ENCODE results near the gene ACIN1.

The ACIN1 gene

DNA sequence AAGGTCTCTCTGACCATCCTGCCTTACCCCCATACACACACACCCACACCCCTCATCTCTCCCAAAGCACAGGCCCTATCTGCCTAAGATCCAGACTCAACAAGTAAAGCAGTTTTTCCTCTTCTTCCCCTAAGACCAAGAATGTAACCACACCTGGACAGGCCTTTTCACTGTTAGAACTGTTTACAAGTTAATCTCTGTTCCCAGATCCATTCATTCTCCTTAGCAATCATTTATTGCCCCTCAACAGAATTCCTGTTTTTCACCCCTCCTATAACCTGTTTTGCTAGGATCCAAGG lies 11.8 kb upstream of the ACIN1 start:
- TF ChIP-seq, protein P1, sequence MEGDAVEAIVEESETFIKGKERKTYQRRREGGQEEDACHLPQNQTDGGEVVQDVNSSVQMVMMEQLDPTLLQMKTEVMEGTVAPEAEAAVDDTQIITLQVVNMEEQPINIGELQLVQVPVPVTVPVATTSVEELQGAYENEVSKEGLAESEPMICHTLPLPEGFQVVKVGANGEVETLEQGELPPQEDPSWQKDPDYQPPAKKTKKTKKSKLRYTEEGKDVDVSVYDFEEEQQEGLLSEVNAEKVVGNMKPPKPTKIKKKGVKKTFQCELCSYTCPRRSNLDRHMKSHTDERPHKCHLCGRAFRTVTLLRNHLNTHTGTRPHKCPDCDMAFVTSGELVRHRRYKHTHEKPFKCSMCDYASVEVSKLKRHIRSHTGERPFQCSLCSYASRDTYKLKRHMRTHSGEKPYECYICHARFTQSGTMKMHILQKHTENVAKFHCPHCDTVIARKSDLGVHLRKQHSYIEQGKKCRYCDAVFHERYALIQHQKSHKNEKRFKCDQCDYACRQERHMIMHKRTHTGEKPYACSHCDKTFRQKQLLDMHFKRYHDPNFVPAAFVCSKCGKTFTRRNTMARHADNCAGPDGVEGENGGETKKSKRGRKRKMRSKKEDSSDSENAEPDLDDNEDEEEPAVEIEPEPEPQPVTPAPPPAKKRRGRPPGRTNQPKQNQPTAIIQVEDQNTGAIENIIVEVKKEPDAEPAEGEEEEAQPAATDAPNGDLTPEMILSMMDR (IDR thresholded peaks at IDR 0.05; ENCODE audit: low read depth, low read length, missing control alignments): no peak
- no peak for DNase-seq (ENCODE audit: extremely low read depth, low read depth)
- no peak overlapping the region for H3K4me3 ChIP-seq (replicated peaks; ENCODE audit: low read depth, low read length)

DNA sequence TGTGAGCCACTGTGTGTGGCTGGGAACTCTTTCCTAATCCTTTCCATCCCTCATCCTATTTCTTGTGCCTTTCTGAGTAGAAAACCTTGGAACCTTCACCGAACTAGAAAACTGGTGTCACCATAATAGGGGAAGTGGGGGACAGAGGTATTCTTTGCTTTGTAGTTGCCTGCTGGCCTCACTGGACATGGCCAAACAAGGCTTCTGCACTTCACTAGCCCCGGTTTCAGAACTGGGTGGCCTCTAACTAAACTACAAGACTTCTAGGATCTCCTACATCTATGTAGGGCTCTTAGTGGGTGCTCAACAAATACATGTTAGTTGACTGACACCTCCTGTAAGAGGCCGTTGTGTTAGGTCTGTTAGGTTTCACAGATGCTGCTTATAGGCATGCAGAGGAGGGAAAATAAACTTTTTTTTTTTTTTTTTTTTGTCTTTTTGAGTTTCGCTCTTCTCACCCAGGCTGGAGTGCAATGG lies 10.4 kb upstream of the ACIN1 start:
- TF ChIP-seq, protein P1 (IDR thresholded peaks at IDR 0.05; ENCODE audit: low read depth, low read length, missing control alignments): no peak
- DNase-seq (ENCODE audit: extremely low read depth, low read depth): no peak
- H3K4me3 ChIP-seq (replicated peaks; ENCODE audit: low read depth, low read length): no peak overlapping the region

DNA sequence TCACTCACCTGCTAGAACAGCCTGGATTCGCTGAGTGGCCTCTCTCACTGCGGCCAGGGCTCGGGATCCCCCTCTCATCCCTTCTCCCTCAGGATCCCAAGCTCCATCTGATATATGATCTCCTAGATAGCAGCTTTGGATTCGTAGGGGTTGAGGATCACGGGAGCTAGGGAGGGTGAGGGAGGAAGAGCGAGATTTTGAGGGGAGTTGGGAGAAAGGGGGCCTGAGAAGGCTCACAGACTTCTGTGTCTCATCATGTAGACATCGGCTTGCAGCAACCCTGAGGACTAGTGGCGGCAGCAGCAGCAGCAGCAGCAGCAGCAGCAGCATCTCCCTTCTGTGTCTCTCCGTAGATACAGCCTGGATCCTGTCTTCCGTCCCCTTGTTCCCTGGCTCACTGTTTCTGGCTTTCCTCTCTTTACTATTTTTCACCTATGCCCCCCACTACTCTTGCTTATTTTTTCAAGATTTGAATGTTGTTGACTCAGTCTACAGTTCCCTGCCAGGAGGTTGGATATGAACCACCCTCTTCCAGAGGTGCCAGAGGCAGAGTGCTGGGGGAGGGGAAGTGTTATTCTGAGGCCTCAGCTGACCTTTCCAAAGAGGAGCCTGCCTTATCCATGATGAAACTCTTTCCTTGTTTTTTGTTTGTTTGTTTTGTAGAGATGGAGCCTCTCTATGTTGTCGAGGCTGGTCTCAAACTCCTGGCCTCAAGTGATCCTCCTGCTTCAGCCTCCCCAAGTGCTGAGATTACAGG lies 9.8 kb upstream of the ACIN1 start, which contains the start of gene CIROP:
CIROP (minus strand) TSS at position 399 of the 757 bp plus-strand sequence; CDS start at position 330, 69 bp downstream.
- TF ChIP-seq, protein P1 (IDR thresholded peaks at IDR 0.05; ENCODE audit: low read depth, low read length, missing control alignments): no peak
- no peak within 1 kb of the TSS for H3K4me3 ChIP-seq (replicated peaks; ENCODE audit: low read depth, low read length)
- no peak for DNase-seq (ENCODE audit: extremely low read depth, low read depth)

DNA sequence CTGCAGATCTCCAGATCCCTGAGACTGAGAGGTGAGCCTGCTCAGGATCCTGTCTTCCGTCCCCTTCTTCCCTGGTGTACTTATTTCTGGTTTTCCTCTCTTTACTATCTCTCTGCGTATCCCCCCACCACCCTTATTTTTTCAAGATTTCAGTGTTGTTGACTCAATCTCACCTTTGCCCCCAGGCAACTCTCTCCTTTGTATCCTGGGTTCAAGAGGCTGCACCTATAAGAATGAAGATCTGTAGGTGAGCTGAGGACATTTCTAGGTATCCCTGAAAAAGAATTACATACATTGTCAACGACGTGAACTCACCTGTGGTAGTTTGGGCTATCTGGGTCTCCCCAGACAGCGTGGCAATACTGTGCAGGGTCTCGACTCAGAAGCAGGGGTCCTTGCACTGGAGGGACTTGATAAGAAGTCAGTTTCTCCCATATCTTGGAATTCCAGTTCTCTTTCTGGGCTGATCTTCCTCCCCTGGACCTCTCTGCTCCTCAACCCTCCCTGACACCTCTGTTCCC lies 9.2 kb upstream of the ACIN1 start:
- no peak overlapping the region for H3K4me3 ChIP-seq (replicated peaks; ENCODE audit: low read depth, low read length)
- DNase-seq (ENCODE audit: extremely low read depth, low read depth): no peak
- TF ChIP-seq, protein P1 (IDR thresholded peaks at IDR 0.05; ENCODE audit: low read depth, low read length, missing control alignments): no peak

DNA sequence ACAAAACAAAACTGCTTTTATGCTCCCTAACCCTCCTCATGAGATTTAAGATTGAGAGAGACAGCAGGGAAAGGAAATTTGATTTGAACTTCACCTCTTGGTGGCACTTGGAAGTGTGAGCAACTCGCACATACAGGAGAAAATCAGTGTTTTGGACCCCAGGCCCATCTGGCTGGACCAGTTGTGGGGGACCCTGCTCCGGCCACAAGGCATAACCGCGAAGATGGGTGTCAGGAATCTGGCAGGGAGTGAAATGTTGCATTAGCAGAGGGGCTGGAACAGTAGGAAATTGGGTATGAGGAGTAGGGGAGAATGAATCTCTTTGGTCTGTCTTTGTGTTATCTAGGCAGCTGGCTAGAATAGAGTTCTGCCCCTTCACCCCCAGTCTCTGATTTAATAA lies 8.6 kb upstream of the ACIN1 start:
- TF ChIP-seq, protein P1 (IDR thresholded peaks at IDR 0.05; ENCODE audit: low read depth, low read length, missing control alignments): no peak
- DNase-seq (ENCODE audit: extremely low read depth, low read depth): no peak

DNA sequence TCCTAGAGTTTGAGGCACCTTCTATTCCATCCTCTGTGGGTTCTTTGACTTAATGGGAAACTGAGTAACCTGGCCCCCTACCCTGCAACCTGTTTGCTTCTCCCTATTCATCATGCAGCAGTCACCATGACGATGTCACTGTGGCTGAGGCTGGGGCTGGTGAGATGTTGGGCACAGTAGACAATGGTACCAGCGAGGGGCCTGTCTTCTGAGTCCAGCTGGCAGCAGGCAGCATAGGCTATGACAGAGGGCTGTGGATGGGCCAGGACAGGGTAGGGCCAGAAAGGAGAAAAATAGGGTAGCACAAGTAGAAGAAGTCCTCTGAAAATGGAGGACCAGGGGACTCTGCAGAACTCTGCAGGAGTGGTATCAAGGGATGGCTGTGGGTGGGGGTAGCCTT lies 7.9 kb upstream of the ACIN1 start:
- TF ChIP-seq, protein P1 (IDR thresholded peaks at IDR 0.05; ENCODE audit: low read depth, low read length, missing control alignments): no peak
- H3K4me3 ChIP-seq (replicated peaks; ENCODE audit: low read depth, low read length): no peak overlapping the region
- DNase-seq (ENCODE audit: extremely low read depth, low read depth): no peak

More for the DNA sequence above, 8.6 kb upstream of the ACIN1 start:
- no peak overlapping the region for H3K4me3 ChIP-seq (replicated peaks; ENCODE audit: low read depth, low read length)
